HG03095 (cell line): Measurements from ENCODE around the gene LAP3.
"Not testable (repeated sequence)": the region's sequence is repeated elsewhere in the genome, so short reads cannot be mapped to it uniquely, and the experiment has no call there.

Source experiments
- ATAC-seq: cut with Tn5 transposase; IDR thresholded peaks from one replicate; pipeline ENCODE4 v1.9.1; 2021; ENCODE audit warnings: moderate library complexity; ENCODE audit not compliant: unreplicated experiment

The LAP3 gene

DNA sequence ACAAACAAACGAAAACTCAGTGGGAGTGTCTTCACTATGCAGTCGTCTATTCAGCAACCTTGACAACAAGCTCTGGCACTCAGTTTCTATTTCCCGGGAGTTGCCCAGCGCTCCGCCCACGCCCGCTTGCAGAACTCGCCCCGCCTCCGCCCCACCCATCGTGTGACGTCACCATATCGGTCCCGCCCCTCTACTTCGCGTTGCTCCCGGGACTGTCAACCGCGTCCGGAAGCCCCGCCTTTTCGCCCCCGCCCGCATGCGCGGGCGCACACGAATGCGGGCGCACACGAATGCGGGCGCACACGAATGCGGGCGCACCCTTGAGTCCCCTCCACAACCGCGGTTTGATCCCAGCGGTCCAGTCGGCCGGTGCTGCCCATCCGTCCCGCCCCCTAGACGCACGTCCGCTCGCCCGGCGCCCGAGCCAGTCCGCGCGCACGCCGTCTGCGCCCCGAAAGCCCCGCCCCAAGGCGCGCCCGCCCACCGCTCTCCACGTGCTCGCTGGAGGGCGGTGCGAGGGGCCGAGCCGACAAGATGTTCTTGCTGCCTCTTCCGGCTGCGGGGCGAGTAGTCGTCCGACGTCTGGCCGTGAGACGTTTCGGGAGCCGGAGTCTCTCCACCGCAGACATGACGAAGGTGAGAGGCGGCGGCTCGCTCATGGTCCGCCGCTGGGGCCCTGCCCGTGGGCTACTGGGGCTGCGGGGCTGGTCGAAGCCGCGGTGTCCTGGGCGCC, at the start of gene LAP3:
TSS of gene LAP3 (plus strand) at position 267 of the 733 bp plus-strand sequence. CDS start at position 535, 268 bp downstream.
- peak; percentile 86 for ATAC-seq

DNA sequence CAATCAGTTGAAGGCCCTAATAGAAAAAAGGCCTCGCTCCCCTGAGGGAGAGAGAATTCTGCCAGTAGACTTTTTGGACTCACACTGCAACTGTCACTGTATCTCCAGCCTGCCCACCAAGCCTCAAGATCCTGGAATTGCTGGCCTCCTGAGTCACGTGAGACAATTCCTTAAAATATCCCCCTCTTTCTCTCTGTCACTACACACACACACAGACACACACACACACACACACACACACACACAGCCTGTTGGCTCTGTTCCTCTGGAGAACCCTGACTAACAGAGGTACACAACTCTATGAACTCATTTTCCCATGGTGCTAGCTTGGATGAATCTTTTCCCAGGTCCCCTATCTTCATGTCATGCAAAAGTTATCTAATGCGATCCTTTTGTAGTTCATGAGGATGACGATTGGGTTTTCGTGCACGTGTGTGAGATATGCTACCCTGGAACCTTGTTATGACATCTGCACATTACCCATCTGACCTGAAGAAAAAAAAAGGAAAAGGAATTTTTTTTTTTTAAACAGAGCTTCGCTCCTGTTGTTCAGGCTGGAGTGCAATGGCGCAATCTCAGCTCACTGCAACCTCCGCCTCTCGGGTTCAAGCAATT, 48.3 kb upstream of the LAP3 start:
- ATAC-seq = no peak

DNA sequence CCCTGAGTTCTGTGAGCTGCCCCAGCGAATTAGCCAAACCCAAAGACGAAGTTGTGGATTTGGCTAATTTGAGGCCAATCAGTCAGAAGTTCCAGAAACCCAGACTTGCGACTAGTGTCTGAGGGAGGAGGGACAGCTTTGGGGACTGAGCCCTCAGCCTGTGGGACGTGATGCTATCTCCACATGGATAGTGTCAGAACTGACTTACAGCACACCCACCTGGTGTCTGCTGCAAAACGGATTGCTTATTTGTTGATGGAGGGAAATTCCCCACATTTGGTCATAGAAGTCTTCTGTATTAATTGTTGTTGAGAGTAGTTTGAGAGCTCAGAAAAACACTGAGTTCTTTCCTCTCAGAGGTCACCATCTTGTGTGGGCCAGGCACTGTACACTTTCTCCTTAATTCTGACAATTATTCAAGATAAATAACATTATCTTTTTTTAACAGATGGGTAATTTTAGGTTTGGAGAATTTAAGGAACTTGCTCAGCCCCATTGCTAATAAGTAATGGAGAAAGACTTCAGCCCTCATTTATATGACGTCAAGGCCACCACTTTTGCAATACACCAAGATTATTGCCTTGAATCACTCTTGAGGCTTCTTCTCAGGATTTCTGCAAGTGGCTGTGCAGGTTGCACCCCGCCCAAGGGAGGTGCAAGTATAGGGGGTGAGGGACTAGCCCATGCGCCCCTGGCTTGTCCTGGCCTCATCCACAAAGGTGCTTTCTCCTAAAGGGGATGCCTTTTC, 45.3 kb upstream of the LAP3 start:
- no peak for ATAC-seq

DNA sequence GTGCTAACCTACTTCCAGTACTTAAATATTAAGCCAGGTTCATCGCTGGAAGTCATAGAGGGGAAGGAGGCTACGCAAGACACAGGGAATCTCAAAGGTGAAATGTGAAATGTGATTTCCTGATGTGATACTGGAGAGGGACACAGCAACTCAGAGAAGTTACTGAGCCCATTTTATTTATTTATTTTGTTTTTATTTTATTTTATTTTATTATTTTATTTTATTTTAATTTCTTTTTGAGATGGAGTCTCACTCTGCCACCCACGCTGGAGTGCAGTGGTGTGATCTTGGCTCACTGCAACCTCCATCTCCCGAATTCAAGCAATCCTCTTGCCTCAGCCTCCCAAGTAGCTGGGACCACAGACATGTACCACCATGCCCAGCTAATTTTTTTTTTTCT, 42.3 kb upstream of the LAP3 start:
- no peak for ATAC-seq

DNA sequence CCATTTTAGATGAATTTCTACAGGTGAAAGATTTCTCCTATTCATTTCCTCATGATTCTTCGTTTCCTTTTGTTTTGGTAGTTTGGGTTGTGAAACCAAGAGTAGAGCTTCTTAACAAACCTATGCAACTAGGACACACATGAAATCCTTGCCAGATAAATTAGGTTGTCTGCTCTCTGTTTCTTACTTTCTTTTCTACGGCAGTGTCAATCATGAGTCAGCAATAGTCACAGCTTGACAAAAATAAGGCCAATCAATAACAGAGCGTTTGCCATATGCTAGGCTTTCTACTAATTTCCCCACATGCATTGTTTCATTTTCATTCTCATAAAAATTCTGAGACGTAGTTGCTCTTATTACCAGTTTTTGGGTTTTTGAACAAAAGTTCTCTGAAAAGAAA, 41.8 kb upstream of the LAP3 start:
- no peak for ATAC-seq

DNA sequence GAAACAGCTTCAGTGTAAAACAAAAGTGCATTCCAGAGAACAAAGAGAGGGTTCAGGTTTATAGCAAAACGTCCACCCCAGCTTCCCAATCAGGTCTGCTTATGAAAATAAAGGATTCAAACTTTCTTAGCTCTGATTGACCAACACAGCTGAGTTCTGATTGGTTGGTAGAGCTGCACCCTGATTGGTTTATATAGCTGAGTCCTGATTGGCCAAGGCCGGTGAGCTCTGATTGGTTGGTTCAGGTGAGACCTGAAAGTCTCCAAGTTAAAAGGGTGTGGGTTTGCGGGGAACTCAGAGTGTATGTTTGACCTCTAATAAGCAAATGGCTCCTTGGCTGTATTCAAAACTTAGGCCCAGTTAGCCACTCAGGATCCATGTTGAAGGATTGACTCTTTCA, 41.1 kb upstream of the LAP3 start:
- no peak for ATAC-seq

DNA sequence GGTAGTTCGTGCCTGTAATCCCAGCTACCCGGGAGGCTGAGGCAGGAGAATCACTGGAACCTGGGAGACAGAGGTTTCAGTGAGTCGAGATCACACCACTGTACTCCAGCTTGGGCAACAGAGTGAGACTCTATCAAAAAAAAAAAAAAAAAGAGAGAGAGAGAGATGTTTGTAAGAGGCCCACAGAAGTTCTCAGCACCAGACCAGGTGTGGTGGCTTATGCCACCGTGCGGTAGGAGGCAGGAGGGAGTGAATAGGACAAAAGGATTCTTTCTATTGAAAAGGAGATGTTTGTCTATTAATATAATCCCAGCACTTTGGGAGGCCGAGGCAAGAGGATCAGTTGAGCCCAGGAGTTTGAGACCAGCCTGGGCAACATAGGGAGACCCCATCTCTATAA, 39.9 kb upstream of the LAP3 start:
- not testable (repeated sequence) for ATAC-seq

DNA sequence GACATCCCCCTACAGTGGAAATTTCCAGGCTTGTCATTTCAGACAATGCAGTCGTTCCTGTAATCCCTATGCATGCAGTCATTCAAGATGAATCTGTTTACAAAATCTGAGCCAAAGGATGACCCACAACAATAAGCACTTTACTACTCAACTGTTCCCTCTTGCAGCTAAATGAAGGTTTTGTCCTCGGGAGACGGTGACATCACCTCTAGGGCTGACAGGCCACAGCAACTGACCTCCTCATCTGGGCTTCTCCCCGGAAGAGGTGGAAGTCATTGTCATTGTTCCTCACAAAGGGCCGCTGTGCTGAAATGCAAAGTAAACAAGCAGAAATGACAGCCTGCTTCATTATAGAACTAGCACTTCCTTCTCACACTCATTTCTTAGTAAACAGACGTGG, 32.8 kb upstream of the LAP3 start:
- ATAC-seq = no peak

DNA sequence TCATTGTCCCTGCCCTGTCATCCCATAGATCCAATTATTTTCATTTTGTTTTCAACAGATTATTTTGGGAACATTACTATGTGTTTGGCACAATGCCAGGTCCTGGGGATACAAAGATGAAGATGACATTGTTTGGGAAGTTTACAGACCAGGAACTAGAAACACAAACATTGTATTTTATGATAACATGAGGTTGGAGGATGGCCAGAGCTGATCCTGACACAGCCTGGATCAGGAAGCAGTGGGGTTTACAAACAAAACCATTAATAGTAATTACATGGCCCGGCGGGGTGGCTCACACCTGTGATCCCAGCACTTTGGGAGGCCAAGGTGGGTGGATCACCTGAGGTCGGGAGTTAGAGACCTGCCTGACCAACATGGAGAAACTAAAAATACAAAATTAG, 32.2 kb upstream of the LAP3 start:
- ATAC-seq = no peak

DNA sequence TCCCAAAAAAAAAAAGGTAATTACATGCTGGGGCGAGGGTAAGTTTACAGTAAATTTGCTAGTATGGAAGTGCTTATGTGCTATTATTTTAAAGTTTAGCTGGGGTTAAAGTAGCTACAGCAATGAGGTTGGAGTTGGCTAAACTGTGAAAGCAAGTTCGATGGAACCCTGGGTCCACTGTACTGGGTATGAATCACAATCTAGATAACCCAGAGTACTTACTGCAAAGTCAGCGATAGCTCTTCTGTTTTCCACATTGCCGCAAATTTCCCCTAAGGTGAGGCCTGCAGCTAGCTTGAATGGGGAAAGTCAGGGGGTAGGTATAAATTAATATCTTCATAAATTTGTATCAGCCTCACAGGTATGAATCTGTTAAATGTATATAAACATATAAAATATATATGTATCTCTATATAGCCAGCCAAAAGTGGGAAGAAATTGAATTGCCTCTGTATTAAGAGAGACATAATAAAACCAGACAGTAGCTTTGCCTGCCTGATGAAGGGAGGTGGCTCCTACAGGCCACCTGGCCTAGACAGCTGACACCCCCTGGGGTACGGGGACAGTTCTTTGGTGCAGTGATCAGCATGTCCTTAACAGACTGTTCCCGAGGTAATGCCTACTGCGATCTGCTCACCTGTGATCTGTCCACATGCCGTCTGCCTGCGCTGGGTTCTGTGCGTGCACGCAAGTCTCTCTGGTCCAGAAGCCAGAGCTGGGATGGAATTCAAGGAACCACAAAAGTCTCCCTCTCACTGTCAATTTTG, 31.4 kb upstream of the LAP3 start:
- no peak for ATAC-seq

DNA sequence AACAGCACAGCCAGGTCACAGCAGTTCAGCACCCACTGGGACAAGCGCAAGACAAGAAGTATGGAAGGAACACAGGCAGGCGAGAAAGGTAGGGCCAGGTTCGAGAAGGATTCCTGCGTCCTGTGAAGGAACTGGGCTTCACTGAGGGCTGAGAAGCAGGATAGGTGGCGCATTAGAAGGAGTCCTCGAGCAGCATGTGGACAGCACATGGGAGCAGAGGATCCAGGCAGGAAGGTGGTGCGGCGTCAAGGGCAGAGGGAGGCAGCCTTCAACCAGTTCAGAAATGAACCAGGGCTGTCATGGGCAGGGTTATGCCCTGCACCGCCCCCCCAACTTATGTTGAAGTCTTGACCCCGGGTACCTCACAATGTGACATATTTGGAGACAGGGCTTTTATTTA, 30.8 kb upstream of the LAP3 start:
- ATAC-seq = no peak

DNA sequence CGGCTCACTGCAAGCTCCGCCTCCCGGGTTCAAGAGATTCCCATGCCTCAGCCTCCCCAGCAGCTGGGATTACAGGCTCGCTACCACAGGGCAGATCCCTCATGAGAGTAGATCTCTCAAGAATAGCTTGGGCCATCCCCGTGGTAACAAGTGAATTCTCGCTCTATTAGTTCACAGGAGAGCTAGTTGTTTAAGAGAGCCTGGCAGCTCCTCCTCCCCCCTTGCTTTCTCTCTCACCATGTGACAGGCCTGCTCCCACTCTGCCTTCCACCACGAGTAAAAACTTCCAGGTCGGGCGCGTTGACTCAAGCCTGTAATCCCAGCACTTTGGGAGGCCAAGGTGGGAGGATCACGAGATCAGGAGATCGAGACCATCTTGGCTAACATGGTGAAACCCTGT, 30.3 kb upstream of the LAP3 start:
- no peak for ATAC-seq

DNA sequence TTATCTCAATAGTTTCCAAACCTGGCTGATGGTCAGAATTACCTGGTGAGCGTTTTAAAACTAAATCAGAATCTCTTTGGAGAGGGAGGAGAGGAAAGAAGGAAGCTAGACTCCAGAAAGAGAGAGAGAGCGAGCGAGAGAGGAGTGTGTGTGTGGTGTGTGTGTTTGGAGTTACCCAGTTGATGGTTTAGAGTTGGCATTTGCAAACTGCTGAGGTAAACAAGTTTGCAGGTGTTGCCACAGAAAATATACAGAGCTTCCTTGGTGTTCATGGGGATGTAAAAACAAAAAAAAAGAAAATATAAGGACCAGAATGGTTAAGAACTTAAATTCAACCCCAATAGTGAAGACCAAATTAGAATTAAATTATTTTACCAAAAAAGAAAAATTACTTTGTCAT, 26.4 kb upstream of the LAP3 start:
- no peak for ATAC-seq

DNA sequence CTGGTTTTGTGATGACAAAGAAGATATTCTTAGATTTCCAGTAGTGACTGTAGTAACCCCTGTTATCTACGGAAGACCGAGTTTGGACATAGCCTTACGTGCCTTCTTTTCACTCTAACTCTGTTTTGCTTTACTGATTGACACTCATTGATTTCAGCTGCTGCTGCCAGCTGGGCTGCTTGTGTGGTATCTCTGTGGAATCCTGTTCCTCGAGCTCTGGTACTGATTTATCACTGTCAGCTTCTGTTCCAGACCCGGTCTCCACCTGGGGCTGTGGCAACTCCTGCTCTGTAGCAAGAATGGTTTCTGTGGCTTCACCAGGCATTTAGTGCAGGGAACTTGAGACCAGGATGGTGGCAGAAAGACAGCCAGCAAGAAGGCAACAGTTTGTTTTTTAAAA, 24.6 kb upstream of the LAP3 start:
- no peak for ATAC-seq

DNA sequence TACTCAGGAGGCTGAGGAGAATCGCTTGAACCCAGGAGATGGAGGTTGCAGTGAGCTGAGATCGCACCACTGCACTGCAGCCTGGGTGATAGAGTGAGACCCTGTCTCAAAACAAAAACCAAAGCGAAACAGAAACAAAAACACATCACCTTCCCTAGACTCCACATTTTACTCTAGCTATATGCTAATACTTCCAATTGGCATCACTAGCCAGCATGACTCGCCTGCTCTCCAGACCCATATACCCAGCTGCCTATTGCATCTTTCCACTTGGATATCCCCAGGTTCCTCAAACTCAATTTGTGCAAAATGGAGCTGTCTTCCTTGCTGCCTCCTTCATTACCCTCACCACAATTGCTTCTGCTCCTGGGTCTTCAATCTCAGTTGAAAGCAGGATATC, 22.4 kb upstream of the LAP3 start:
- no peak for ATAC-seq

DNA sequence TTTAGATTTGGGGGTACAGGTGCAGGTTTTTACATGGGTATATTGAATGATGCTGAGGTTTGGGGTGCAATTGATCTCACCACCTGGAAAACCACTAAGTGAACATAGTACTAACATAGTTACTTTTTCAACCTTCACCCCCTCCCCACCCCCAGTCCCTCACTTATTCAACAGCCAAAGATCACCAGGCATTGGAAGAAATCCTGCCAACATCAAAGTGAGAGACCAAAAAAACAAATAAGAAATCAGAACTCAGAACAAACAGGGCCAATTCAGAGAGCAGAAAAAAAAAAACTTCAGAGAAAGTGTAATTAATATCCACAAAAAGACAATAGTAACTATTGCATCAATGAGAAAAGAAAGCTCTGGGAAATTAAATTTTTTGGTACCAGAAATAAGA, 20.5 kb upstream of the LAP3 start:
- no peak for ATAC-seq

DNA sequence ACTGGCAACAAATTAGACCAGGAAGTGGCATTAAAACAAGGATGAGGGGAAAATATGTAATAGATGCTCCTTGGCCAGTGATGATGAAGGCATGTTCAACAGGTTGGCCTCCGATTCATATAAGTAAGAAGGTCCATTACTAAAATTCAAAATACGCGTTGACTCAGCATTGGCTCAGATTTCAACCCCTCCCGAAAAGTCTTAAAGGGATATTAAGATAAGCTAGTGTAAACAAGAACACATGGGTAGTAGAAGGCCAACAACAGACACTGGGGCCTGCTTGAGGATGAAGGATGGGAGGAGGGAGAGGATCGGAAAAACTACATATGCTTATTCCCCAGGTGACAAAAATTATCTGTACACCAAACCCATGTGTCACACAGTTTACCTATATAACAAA, 19.1 kb upstream of the LAP3 start:
- no peak for ATAC-seq

DNA sequence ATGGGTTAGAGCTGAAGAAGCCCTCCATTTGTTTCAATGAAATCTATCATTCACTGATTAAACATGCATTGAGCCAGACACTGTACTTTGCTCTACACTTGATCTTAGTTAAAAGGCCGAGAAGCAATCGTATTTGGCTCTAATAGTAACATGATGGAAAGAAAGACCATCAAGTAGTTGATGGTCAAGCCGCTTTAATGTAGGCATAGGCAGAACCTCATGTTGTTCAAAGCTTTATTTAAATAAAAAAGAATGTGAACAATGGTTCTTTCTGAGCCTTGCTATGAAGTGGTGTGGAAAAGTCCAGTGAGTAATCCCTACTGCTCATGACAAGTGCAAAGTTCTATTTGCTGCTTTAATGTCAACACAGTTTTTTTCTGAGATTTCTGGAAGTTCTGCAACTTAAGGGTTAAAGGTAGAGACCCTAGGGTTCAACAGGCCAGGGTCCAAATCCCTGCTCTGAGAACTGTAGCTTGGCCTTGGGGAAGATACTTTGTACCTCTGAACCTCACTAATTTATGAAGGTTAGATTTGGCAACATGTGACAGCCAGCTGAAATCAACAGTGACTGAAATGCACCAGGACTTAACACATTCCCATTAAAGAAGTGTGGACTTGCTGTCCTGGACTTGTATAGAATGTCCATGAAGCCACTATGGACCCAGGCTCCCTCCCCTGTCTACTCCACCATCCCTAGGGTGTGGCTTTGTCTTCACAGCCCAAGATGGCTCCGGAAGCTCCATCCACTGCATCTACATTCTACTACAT, 17.9 kb upstream of the LAP3 start:
- ATAC-seq = no peak

DNA sequence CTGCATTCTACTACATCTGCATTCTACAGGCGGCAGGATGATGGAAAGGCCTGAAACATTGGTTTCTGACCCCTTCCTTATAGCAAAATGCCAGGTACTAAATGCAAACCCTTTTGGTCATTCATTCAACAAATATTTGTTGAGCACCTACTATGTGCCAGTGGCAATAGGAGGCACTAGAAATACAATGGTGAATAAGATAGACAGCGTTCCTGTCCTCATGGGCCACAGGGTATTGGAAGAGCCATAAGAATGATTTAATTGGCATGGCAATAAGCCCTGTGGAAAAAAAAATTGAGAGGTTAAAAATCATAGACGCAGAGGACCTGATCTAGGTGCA, 17.3 kb upstream of the LAP3 start:
- no peak for ATAC-seq

DNA sequence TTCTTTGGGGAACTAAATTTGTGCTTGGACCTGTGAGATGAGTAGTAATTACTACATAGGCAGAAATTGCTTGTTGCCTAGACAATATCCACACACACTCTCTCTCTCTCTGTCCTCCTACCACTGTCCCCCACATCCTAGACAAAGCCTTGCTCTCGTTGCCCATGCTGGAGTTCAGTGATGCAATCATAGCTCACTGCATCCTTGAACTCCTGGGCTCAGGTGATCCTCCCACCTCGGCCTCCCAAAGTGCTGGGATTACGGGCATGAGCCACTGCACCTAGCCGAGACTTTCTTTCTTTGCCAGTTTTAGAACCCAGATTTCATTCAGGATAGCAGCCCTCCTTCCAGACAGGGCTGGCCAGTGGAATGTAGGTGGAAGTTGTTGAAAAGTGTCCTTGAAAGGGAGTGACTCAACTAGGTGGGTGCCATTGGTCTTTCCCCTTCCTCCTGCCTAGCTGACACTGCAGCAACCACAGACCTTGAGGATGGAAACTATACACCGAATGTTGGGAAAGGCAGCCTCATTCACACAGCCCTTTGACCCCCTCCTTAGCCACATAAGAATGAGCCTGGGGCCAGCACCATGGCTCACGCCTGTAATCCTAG, 16.8 kb upstream of the LAP3 start:
- ATAC-seq = no peak
